Superior temporal gyrus (tissue), 1 donor: ENCODE results near the gene CARD8.

ENCODE experiments used
- DNase-seq: peaks from one replicate; pipeline ENCODE4 v3.0.0-alpha.2; 2016; ENCODE audit errors: extremely low spot score

The CARD8 gene

DNA sequence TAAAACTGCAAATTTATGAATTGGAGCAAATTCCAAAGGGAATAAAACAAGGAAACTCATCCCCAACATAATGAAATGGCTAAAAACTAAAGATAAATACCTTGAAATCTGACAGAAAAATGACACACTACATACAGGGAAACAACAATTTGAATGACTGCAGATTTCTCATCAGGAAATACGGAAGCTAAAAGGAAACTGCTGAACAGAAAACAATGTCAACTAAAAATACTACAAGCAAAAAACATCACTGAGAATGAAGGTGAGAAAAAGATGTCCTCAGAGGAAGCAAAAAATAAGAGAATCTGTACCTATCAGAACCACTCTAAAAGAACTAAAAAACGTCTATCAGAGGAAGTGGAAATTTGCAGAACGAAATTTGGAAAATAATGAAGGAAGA lies 45.7 kb downstream of the CARD8 start:
- DNase-seq = no peak

DNA sequence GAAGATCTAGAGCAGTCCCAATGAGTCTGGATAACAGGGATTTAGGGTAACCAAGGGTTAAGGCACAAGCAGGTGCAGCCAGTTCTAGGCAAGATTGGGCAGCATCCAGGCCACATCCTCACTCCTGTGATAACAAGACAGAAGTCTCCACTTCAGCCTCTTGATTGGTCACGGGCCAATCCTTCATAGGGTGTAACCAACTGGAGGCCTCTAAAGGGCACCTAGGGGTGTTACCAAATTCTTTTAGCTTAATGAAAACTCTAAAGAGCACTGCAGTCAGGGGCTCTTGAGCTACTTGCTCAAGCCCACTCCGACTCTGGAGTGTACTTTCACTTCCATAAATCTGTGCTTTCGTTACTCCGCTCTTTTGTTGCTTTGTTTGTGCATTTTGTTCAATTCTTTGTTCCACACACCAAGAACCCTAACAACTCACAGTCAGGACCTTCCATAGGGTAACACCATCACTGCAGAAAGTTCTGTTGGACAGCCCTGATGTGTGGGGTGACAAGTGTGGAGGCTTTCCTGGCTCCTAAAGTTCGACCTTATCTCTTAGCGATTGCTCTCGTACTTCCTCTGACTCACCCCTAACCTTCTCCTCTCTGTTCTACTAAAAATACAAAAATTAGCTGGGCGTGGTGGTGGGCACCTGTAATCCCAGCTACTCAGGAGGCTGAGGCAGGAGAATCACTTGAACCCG lies 49.2 kb downstream of the CARD8 start:
- DNase-seq = no peak

DNA sequence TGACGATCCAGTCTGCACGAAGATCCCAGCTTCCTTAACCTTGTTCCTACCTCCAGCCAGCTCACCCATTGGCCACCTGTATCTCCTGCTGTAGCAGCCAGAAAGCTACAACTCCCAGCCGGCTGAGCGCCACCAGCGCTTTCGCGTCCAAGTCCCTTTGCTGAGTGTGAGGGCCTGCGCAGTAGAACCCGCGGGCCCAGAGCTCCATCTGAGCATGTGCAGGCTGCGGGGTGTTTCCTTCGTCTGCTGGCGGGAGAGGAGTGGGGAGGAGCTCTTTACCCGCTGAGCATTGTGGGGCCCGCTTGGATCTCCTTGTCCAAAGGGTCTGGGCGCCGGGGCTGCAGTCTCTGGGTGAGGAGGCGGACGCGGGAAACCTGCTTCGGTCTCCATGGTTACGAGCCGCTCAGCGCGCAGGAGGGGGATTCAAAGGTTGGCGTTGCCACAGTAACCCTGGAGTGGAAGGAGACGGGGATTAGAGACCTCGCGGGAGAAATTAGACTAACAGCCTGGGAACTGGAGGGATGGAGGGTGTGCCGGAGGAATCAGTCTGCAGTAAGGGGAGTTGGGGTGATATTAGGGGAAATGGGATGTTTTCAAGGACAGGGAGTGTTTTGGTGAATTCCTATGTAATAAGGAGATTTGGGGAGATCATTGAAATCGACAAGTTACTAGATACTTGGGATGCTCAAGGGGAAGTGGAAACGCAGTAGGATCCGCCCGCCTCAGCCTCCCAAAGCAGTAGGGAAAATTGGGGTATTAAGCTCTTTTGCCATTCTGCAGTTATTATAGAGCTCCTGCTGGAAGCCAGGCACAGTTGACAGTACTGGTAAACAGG lies 51.7 kb downstream of the CARD8 start:
- peak; percentile 98 for DNase-seq

DNA sequence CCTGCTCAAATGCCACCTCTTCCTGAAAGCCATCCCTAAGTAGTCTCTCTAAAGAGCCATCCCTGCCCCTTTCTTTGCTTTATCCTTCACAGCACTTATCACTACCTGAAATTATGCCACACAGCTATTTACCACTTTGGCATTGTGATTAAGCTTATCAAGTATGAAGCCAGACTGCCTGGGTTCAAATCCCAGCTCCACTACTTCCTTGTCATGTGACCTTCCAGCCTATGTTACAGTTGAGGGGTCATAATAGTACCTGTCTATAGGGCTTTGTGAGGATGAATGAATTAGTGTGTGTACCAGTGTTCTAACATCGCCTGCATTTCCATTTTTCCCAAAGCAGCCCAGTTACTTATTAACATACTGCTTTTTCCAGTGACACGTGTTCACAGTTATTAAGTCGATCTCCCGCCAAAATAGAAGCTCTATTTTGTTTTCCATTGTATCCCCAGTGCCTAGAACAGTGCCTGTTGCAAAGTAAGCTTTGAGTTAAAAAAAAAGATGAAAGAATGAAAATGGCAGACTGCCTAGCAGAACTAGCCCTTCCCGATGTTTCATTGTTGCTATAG lies 52.4 kb downstream of the CARD8 start:
- DNase-seq = no peak

DNA sequence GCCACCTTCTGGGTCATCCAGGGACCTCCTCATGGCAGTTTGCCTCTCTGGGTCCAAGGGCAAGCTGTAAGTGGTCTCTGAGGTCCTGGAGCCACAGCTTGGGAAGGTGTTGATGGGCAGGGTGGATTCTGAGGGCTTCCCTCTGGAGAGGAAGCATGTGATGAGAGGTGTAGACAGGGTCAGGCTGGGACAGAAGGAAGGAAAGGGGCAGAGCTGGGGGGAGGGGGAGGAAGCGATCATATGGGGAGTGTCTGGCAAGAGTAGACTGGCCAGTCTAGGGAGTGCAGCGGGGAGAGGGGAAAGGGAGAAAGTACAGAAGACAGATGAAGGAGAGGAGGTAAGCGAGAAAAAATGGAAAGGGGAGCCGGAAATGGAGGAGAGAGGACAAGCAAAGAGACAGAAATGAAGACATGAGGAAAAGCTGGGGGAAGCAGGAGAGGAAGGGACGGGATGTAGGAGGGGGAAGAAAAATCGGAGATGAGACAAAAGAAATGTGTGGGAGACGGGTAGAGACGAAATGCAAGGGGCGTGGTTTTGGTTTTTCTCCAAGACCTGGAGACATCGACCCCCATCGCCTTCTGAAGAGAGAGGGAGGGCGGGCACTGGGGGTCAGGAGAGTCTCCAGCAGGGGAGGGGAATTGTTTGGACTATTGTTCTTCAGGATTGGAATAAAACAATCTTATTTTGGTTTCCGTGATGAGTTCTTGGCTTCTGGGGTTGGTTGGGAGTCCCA lies 58.6 kb downstream of the CARD8 start:
- DNase-seq = no peak

DNA sequence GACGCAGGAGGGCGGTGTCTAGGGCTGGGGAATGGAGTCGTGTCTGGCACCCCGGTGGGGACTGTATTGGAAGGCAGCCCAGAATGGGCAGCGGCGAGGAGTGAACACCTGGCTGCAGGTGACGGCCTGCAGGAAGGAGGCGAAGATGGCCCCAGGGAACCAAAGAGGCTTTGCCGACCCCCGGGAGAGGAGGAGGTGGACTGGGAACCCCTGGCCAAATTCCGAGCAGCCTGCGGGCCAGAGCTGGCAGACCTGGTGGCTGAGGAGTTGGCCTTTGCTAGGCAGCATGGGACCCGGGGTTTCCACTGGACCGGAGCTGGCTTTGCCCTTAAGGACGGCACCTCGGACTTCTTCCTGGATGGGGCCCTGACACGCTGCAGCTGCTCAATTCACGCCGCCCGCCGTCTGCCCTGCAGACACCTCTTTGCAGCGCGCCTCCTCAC lies 59.4 kb downstream of the CARD8 start:
- DNase-seq = no peak

DNA sequence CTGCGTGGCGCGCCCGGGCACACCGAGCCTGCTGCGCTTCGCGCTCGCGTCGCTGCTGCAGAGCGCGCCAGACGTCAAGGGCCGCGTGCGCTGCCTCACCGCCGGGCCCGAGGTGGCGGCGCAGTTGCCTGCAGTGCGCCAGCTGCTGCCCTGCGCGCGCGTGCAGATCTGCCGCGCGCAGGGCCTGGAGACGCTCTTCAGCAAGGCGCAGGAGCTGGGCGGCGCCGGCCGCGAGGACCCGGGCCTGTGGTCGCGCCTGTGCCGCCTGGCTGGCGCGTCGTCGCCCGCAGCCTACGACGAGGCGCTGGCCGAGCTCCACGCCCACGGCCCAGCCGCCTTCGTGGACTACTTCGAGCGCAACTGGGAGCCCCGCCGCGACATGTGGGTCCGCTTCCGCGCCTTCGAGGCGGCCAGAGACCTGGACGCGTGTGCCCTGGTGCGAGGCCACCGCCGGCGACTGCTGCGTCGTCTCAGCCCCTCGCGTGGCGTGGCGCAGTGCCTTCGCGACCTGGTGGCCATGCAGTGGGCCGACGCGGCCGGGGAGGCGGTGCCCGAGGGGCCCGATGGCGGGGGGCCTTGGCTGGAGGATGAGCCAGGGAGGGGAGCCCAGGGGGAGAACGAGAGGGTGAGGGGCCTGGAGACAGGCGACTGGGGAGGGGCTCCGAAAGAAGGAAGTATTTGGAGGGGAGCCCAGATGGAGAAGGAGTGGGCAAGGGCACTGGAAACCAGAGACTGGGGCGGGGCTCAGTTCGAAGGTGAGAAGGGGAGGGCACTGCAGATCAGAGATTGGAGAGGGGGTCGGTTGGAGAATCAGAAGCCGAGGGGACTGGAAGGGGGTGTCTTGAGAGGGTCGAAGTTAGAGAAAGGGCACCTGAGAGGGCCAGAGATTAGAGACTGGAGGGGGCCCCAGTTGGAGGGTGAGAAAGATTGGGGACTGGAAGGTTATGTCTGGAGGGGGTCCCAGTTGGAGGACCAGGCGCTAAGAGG lies 60.6 kb downstream of the CARD8 start:
- DNase-seq = no peak

- DNase-seq = no peak
Observed at GRCh38 chr19:48194041-48194843, 61.5 kb downstream of the CARD8 start.

DNA sequence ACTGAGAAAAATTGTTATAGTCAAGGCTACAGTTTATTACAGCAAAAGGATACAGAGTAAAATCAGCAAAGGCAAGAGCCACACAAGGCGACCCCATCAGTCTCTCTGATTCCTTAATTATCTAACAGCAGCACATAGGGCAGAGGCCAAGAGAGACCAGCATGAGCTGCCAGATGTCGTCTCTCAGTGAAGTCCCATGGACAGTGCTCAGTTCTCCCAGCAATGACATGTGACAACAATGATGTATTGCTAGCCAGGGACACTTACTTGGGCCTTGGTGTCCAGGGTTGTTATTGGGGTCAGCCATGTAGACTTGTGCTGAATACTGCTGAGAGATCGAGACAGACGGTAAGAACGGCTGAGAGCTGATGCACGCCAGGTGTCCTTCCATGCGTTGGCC lies 63.0 kb downstream of the CARD8 start:
- peak; percentile 34 for DNase-seq

DNA sequence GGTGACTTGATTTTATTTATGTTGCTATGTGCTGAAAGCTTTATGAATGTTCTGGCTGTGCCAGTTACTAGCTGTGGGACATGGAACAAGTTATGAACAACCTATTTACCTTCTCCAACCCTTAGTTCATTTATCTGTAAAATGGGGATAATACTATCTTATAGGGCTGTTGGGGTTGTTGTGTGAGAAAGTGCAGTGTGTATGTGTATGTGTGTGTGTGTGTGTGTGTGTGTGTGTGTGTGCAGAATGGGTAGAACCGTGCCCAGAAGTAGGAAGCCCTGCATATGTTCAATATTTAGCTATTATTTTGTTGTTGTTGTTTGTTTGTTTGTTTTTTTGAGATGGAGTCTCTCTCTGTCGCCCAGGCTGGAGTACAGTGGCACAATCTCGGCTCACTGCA lies 64.8 kb downstream of the CARD8 start:
- no peak for DNase-seq

DNA sequence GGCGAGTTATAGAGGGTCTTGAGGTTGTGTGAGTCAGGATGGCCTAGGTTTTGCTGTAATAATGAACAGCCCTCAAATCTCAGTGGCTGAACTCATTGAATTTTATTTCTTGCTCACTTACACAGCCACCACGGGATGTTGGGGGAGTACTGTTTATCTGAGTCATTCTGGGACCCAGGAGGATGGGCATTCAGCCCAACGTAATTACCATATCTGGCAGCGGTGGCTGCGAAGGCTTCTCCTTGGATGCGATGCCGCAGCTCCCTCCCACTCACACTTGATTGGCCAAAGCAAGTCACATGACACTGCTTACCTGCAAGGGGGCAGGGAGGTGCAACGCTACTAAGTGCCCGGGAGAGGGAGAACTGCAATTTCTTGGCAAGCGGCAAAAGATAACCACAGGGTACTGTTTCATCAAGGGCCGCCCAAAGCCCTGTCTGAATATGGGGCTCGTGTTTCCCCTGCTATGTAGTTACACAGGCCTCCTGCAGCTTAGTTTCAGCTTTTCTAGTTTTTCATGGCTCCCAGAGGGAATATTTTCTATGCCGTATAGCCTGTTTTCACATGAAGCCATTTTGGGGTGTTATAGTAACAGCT lies 65.3 kb downstream of the CARD8 start:
- peak; percentile 86 for DNase-seq

- DNase-seq = no peak
Observed at GRCh38 chr19:48186541-48186991, 69.1 kb downstream of the CARD8 start.

- DNase-seq = no peak
Observed at GRCh38 chr19:48186015-48186414, 69.7 kb downstream of the CARD8 start.

DNA sequence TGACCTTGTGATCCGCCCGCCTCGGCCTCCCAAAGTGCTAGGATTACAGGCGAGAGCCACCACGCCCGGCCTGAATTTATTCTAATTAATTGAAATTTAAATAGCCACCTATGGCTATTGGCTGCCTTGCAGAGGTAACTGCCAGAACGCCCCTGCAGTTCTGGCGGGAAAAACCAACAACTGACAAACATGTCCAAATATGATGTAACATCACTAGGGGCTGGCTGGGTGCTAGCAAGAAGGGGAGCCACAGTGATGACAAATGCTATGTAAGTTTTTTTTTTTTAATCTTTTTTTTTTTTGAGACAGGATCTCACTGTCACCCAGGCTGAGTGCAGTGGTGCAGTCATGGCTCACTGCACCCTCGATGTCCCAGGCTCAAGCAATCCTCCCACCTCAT lies 72.4 kb downstream of the CARD8 start:
- DNase-seq = no peak

DNA sequence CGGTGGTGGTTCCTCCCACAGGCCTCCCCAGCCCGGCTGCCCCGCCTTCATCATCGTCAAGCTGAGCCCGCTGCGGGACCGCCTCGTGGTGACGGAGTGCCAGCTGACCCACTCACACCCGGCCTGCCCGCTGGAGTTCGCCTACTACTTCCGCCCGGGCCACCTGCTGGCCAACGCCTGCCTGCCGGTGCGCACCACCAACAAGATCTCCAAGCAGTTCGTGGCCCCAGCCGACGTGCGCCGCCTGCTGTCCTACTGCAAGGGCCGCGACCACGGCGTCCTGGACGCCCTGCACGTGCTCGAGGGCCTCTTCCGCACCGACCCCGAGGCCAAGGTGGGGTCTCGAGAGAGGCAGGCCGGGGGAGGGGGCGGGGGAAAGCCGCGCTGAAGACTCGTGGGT lies 73.3 kb downstream of the CARD8 start:
- no peak for DNase-seq

- no peak for DNase-seq
Observed at GRCh38 chr19:48181505-48181904, 74.2 kb downstream of the CARD8 start.

DNA sequence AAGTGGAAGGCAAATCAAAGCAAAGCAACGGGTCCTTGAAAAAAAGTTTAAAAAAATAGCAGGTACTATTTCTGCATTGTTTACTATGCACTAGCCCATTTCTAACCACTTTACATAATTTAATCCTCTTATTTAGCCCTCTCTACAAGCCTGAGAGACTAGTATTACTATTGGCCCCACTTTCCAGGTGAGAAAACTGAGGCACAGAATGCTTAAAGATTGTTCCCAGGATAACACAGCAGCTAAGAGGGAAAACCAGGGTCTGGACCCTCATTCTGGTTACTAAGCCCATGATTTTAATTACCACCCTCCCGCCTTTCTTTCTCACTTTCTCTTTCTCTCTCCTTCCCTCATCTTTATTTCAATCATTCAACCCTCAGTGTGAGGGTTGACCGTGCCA lies 79.5 kb downstream of the CARD8 start:
- no peak for DNase-seq

DNA sequence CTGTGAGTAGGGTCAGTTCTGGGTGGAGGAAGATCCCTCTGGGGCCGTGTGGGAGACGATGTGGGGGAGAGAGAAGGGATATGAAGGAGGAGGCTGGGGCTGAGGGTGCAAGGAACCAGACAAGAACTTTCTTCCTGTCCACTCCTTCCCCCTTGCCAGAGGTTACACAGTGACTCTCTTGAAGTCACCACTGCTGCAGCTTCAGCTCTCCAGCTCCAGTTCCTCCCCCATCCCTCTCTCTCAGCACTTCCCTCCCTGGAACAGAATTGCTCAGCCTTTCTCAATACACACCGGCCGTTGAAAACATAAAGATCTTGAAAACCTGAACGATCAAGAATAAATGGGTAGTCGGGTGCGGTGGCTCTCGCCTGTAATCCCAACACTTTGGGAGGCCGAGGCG lies 80.1 kb downstream of the CARD8 start:
- no peak for DNase-seq

DNA sequence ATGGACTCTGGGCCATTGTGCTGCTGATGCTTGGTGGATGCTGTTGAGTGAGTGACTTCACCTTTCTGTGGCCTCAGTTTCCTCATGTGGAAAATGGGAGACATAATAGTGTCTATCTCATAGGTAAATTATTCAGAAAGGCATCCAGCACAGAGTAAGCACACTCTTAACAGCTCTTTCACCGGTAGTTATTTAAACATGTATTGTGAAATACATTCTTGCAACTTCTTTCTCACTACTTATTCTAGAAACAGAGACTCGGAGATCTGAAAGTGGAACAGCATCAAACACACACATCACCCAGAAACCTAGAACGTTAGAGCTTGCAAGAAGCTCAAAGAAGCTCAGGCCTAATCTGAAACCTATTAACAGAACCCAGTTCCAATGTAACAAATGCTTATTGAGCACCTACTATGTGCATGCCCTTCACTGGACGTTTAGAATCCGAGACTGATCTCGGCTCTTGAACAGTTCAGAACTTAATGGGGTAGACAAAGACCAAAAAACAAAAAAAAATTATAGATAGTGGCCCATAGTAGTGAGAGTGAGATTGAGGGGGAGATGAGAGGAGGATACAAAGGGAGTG lies 81.2 kb downstream of the CARD8 start:
- DNase-seq = no peak
